H1 (cell line): ENCODE results near the gene ALX1. TPM values are rescaled to one million over a fixed set of nuclear protein-coding genes. Genes with fewer than 3 reads are reported as not detected.

Experiments used
- CTCF ChIA-PET: fragments of 300-600 bp; sonication (Branson Sonifier 250); formaldehyde crosslinking; loops from one replicate; lab custom pipeline; 2021; ENCODE audit not compliant: partially characterized antibody; lab: Charles Lee
- POLR2A ChIA-PET: fragments of 300-600 bp; sonication (Branson Sonifier 250); formaldehyde crosslinking; loops from one replicate; lab custom pipeline; 2021; ENCODE audit warnings: inconsistent platforms; ENCODE audit not compliant: partially characterized antibody; lab: Charles Lee
- DNase-seq, 2 experiments: peaks; one replicate each; pipeline versions ENCODE4 v3.0.0 to v3.0.0-alpha.2; 2010 to 2022; ENCODE audit warnings: low spot score in 2 of 2, low read depth in 1 of 2, mixed read lengths in 1 of 2
- FAIRE-seq: peaks from 2 replicates; lab custom pipeline; 2011; peaks lifted over from hg19 to GRCh38; lab: Jason Lieb, UNC
- H2AFZ ChIP-seq: 2 replicates; pipeline ENCODE4 v1.8.1; 2012; ENCODE audit warnings: low read length, inconsistent platforms
- H2AK5ac ChIP-seq: 2 replicates; pipeline ENCODE4 v1.6.1; 2013; ENCODE audit warnings: low read depth, low read length
- H2BK120ac ChIP-seq: replicated peaks from 2 replicates; pipeline ENCODE3; 2013; ENCODE audit warnings: low read depth, low read length, inconsistent platforms
- H2BK12ac ChIP-seq: 2 replicates; pipeline ENCODE4 v1.6.1; 2013; ENCODE audit warnings: low read depth, low read length
- H2BK15ac ChIP-seq: 2 replicates; pipeline ENCODE4 v1.6.1; 2013; ENCODE audit warnings: low read length
- H2BK20ac ChIP-seq: 2 replicates; pipeline ENCODE4 v1.6.1; 2013; ENCODE audit warnings: low read length
- H2BK5ac ChIP-seq: 2 replicates; pipeline ENCODE4 v1.6.1; 2013; ENCODE audit warnings: low read depth, low read length
- H3K14ac ChIP-seq: 2 replicates; pipeline ENCODE4 v1.6.1; 2013; ENCODE audit warnings: inconsistent platforms; ENCODE audit not compliant: insufficient read length
- H3K18ac ChIP-seq: 2 replicates; pipeline ENCODE4 v1.6.1; 2013; ENCODE audit warnings: low read length; ENCODE audit errors: extremely low read depth
- H3K23ac ChIP-seq: 2 replicates; pipeline ENCODE4 v1.6.1; 2013; ENCODE audit warnings: inconsistent platforms; ENCODE audit not compliant: insufficient read length
- H3K23me2 ChIP-seq: 2 replicates; pipeline ENCODE4 v1.6.1; 2013; ENCODE audit warnings: low read depth, low read length
- H3K27ac ChIP-seq: 2 replicates; pipeline ENCODE4 v1.6.1; 2011; ENCODE audit warnings: low read depth, low read length, inconsistent platforms
- H3K27me3 ChIP-seq, 4 experiments: replicated peaks in 1 of 4; 1 replicate in 1 of 4; 2 replicates in 3 of 4; pipeline versions ENCODE4 v1.6.1 to v1.8.1; 2011 to 2013; ENCODE audit warnings: low read length in 3 of 4, mild to moderate bottlenecking in 3 of 4, inconsistent platforms in 2 of 4, mixed read lengths in 2 of 4, moderate library complexity in 1 of 4; ENCODE audit not compliant: control insufficient read depth in 3 of 4, insufficient read depth in 3 of 4; ENCODE audit errors: extremely low read depth in 1 of 4
- H3K36me3 ChIP-seq, 4 experiments: 2 replicates each; pipeline versions ENCODE4 v1.6.1 to v1.8.1; 2011 to 2013; ENCODE audit warnings: mild to moderate bottlenecking in 4 of 4, low read length in 3 of 4, moderate library complexity in 2 of 4, control low read depth in 1 of 4, inconsistent platforms in 1 of 4; ENCODE audit not compliant: insufficient read depth in 4 of 4, control insufficient read depth in 2 of 4
- H3K4ac ChIP-seq: replicated peaks from 2 replicates; pipeline ENCODE3; 2013; ENCODE audit warnings: low read length, low read depth, mixed read lengths, inconsistent platforms; ENCODE audit not compliant: insufficient read length
- H3K4me1 ChIP-seq, 4 experiments: replicated peaks in 1 of 4; 1 replicate in 1 of 4; 2 replicates in 3 of 4; pipeline versions ENCODE4 v1.6.1 to v1.8.1; 2011 to 2013; ENCODE audit warnings: low read length in 3 of 4, inconsistent platforms in 2 of 4, mixed read lengths in 1 of 4; ENCODE audit not compliant: insufficient read depth in 4 of 4, control insufficient read depth in 3 of 4
- H3K4me2 ChIP-seq, 2 experiments: 2 replicates each; pipeline versions ENCODE4 v1.6.1 to v1.8.1; 2011 to 2013; ENCODE audit warnings: low read depth in 2 of 2, low read length in 2 of 2, control low read depth in 1 of 2, inconsistent platforms in 1 of 2, mild to moderate bottlenecking in 1 of 2; ENCODE audit not compliant: insufficient read depth in 1 of 2
- H3K4me3 ChIP-seq, 4 experiments: fragments of 200-600, 300-600 bp in 1 of 4; sonication (generic), shearing (Covaris generic), sonication (Bioruptor Twin) in 1 of 4; 2 replicates each; pipeline versions ENCODE4 v1.5.1 to v1.8.1; 2011 to 2016; ENCODE audit warnings: low read length in 4 of 4, low read depth in 3 of 4, control low read depth in 2 of 4, inconsistent platforms in 2 of 4, mild to moderate bottlenecking in 2 of 4, mixed read lengths in 1 of 4, moderate library complexity in 1 of 4; ENCODE audit not compliant: insufficient read depth in 2 of 4; ENCODE audit errors: extremely low read depth in 1 of 4
- H3K56ac ChIP-seq: replicated peaks from 2 replicates; pipeline ENCODE3; 2013; ENCODE audit warnings: low read depth, mild to moderate bottlenecking, mixed read lengths, low read length, inconsistent platforms; ENCODE audit not compliant: insufficient read length
- H3K79me1 ChIP-seq: 2 replicates; pipeline ENCODE4 v1.6.1; 2013; ENCODE audit warnings: low read depth, low read length, control low read depth
- H3K79me2 ChIP-seq, 2 experiments: 2 replicates each; pipeline versions ENCODE4 v1.6.1 to v1.8.1; 2012 to 2013; ENCODE audit warnings: low read length in 2 of 2, mild to moderate bottlenecking in 2 of 2, inconsistent platforms in 1 of 2; ENCODE audit not compliant: insufficient read depth in 2 of 2, control insufficient read depth in 1 of 2
- H3K9ac ChIP-seq, 4 experiments: replicated peaks in 1 of 4; 1 replicate in 1 of 4; 2 replicates in 3 of 4; pipeline versions ENCODE4 v1.6.1 to v1.8.1; 2011 to 2013; ENCODE audit warnings: low read depth in 3 of 4, low read length in 3 of 4, control low read depth in 2 of 4, mild to moderate bottlenecking in 2 of 4, moderate library complexity in 2 of 4, inconsistent platforms in 1 of 4; ENCODE audit errors: extremely low read depth in 1 of 4
- H3K9me3 ChIP-seq, 2 experiments: 2 replicates each; pipeline versions ENCODE4 v1.6.1 to v1.8.1; 2012 to 2013; ENCODE audit warnings: mild to moderate bottlenecking in 2 of 2, moderate library complexity in 2 of 2, control low read depth in 1 of 2, inconsistent platforms in 1 of 2, low read depth in 1 of 2, low read length in 1 of 2, mixed read lengths in 1 of 2; ENCODE audit not compliant: insufficient read depth in 2 of 2
- H4K20me1 ChIP-seq, 2 experiments: replicated peaks in 1 of 2; 2 replicates each; pipeline versions ENCODE3 to v1.8.1; 2011 to 2013; ENCODE audit warnings: inconsistent platforms in 2 of 2, low read length in 2 of 2, mild to moderate bottlenecking in 1 of 2; ENCODE audit not compliant: insufficient read depth in 2 of 2, control insufficient read depth in 1 of 2
- H4K5ac ChIP-seq: 2 replicates; pipeline ENCODE4 v1.6.1; 2013; ENCODE audit warnings: low read length, low read depth, mixed read lengths, inconsistent platforms; ENCODE audit not compliant: insufficient read length
- H4K8ac ChIP-seq: 2 replicates; pipeline ENCODE4 v1.8.0; 2013; ENCODE audit warnings: mild to moderate bottlenecking, moderate library complexity, low read length, inconsistent platforms; ENCODE audit not compliant: insufficient read depth; ENCODE audit errors: extremely low read depth
- H4K91ac ChIP-seq: replicated peaks from 2 replicates; pipeline ENCODE3; 2013; ENCODE audit warnings: low read length, mixed read lengths, inconsistent platforms; ENCODE audit not compliant: insufficient read length
- WGBS, 2 experiments: shearing (Covaris generic) in 1 of 2; methylation state at CpG; one replicate each; pipeline versions ENCODE4 v1.1.6 to v1.1.7; 2013 to 2015; ENCODE audit warnings: low lambda C conversion rate in 2 of 2, mixed read lengths in 2 of 2, inconsistent platforms in 1 of 2, low coverage in 1 of 2, missing lambda C conversion rate in 1 of 2; ENCODE audit not compliant: insufficient replicate concordance in 2 of 2, insufficient coverage in 1 of 2, insufficient read length in 1 of 2; ENCODE audit errors: extremely low coverage in 1 of 2, missing lambda C conversion rate in 1 of 2; 5-methylcytosine and 5-hydroxymethylcytosine counted together
- polyA plus RNA-seq, 7 experiments: library from polyadenylated mRNA; depleted of rRNA in 3 of 7; stranded (reverse) in 5 of 7; unstranded in 2 of 7; fragments of >200 nt in 5 of 7; fragments of 200-250 nt in 2 of 7; gene quantifications; 1 replicate in 5 of 7; 2 replicates in 1 of 7; 4 replicates in 1 of 7; pipeline versions ENCODE4 v1.2.1 to v1.2.3, GENCODE V29; 2011 to 2013; ENCODE audit warnings: missing spikeins in 2 of 7, mixed read lengths in 2 of 7
- total RNA-seq: library from RNA; stranded (reverse); fragmentation: NEBNext Ultra II Directional; extraction: Animal tissue kit (Norgen Biotek cat#: 25700); gene quantifications from 2 replicates; pipeline ENCODE4 v1.2.1, GENCODE V29; 2021

The ALX1 gene
- total and polyA plus RNA-seq, 2 of the 8 experiments (the other 6 are each of a cell fraction or from before 2014, with no cell fraction given): 0.41 to 0.73 TPM

GRCh38 chr12:85310025-85310424 lies 30.0 kb downstream of the ALX1 start:
- H3K9ac ChIP-seq: no peak overlapping the region
- H3K14ac ChIP-seq: no peak overlapping the region
- H2BK20ac ChIP-seq: no peak overlapping the region
- no peak overlapping the region for H3K27ac ChIP-seq
- H3K18ac ChIP-seq: no peak overlapping the region
- 75% methylated on average over 3 of the region's 3 CpGs; no CpG with 5 or more reads in 1 of the 2 experiments for WGBS, 2 experiments
- no peak overlapping the region for H2BK120ac ChIP-seq
- no peaks in the 10 kb centered on the region for H3K4me1 ChIP-seq
- no peak overlapping the region for H3K56ac ChIP-seq
- no peaks in the 10 kb centered on the region for H3K79me1 ChIP-seq
- H3K79me2 ChIP-seq: no peaks in the 10 kb centered on the region
- POLR2A ChIA-PET: interaction anchor here (1.1 kb wide), 1 partner anchor 9 kb away, joined by 3 read pairs; no protein-coding TSS in a partner anchor
- H2AK5ac ChIP-seq: no peak overlapping the region
- no peaks in the 10 kb centered on the region for H3K27me3 ChIP-seq
- H3K9me3 ChIP-seq: no peaks in the 10 kb centered on the region
- H3K4me3 ChIP-seq: no peak overlapping the region
- no peaks in the 10 kb centered on the region for H3K36me3 ChIP-seq
- no peak overlapping the region for H2BK15ac ChIP-seq
- H4K5ac ChIP-seq: no peak overlapping the region
- FAIRE-seq (no peak), DNase-seq (no peak)
- CTCF ChIA-PET: interaction anchor here (0.7 to 2.9 kb wide), 26 partner anchors 10 to 232 kb away, joined by 3 to 16 read pairs (median 4); no protein-coding TSS in a partner anchor
- H3K4ac ChIP-seq: no peak overlapping the region
- H4K20me1 ChIP-seq: no peaks in the 10 kb centered on the region
- no peak overlapping the region for H2BK5ac ChIP-seq
- no peak overlapping the region for H2BK12ac ChIP-seq
- no peaks in the 10 kb centered on the region for H3K23me2 ChIP-seq
- no peak overlapping the region for H3K23ac ChIP-seq
- H4K91ac ChIP-seq: no peak overlapping the region
- H4K8ac ChIP-seq: no peak overlapping the region
- no peak overlapping the region for H2AFZ ChIP-seq
- H3K4me2 ChIP-seq: no peak overlapping the region
